Neural cell (in vitro differentiated cells): ENCODE measurements around the gene SMLR1. TPM values are rescaled to one million over a fixed set of nuclear protein-coding genes. Genes with fewer than 3 reads are reported as not detected.

ENCODE experiments used
- H2AFZ ChIP-seq: fragments of 200-600, 300-800 bp; sonication (generic), shearing (Covaris generic); 2 replicates; pipeline ENCODE4 v1.6.0; 2014; ENCODE audit warnings: low read depth, mild to moderate bottlenecking, antibody characterized with exemption, low read length, moderate library complexity
- H3F3A ChIP-seq: fragments of 200-600 bp; shearing (Covaris generic); 2 replicates; pipeline ENCODE4 v1.6.1; 2016; ENCODE audit warnings: mild to moderate bottlenecking, moderate library complexity, mixed read lengths, antibody characterized with exemption, low read length; ENCODE audit not compliant: insufficient read depth, poor library complexity, severe bottlenecking
- H3K27ac ChIP-seq: fragments of 200-600, 300-800 bp; sonication (generic), shearing (Covaris generic); 2 replicates; pipeline ENCODE4 v1.5.1; 2014; ENCODE audit warnings: mild to moderate bottlenecking, low read length, moderate library complexity
- H3K27me3 ChIP-seq: fragments of 300-800, 200-600 bp; sonication (generic), shearing (Covaris generic); 2 replicates; pipeline ENCODE4 v1.6.0; 2014; ENCODE audit warnings: mild to moderate bottlenecking, low read depth, low read length, moderate library complexity; ENCODE audit not compliant: insufficient read depth
- H3K36me3 ChIP-seq: fragments of 300-800, 200-600 bp; sonication (generic), shearing (Covaris generic); 2 replicates; pipeline ENCODE4 v1.5.1; 2014; ENCODE audit warnings: mild to moderate bottlenecking, antibody characterized with exemption, low read length, moderate library complexity; ENCODE audit not compliant: insufficient read depth
- H3K4me2 ChIP-seq: fragments of 300-800, 200-600 bp; sonication (generic), shearing (Covaris generic); 2 replicates; pipeline ENCODE4 v1.6.0; 2014; ENCODE audit warnings: mild to moderate bottlenecking, low read length
- H3K4me3 ChIP-seq: fragments of 300-800, 200-600 bp; sonication (generic), shearing (Covaris generic); 2 replicates; pipeline ENCODE4 v1.5.1; 2014; ENCODE audit warnings: mild to moderate bottlenecking, low read length, moderate library complexity
- H3K79me2 ChIP-seq: fragments of 200-600 bp; shearing (Covaris generic); replicated peaks from 2 replicates; pipeline ENCODE4 v1.6.0; 2014; ENCODE audit warnings: mild to moderate bottlenecking, low read length, moderate library complexity; ENCODE audit not compliant: insufficient read depth
- H3K9ac ChIP-seq: fragments of 300-800, 200-600 bp; sonication (generic), shearing (Covaris generic); 2 replicates; pipeline ENCODE4 v1.6.1; 2016; ENCODE audit warnings: mild to moderate bottlenecking, low read length, mixed read lengths
- H3K9me2 ChIP-seq: fragments of 200-600 bp; shearing (Covaris generic); 2 replicates; pipeline ENCODE4 v1.6.1; 2016; ENCODE audit warnings: mild to moderate bottlenecking, low read length, mixed read lengths; ENCODE audit not compliant: insufficient read depth
- H3K9me3 ChIP-seq: fragments of 200-600, 300-800 bp; sonication (generic), shearing (Covaris generic); 2 replicates; pipeline ENCODE4 v1.6.1; 2016; ENCODE audit warnings: mild to moderate bottlenecking, mixed run types, low read length, moderate library complexity, mixed read lengths
- H4K20me1 ChIP-seq: fragments of 200-600 bp; shearing (Covaris generic); 2 replicates; pipeline ENCODE4 v1.6.1; 2016; ENCODE audit warnings: mild to moderate bottlenecking, mixed run types; ENCODE audit not compliant: insufficient read depth
- CTCF ChIP-seq: fragments of 450-650 bp; IDR thresholded peaks from 2 replicates; pipeline ENCODE4 v1.5.1; 2014; ENCODE audit warnings: antibody characterized with exemption, mild to moderate bottlenecking, moderate library complexity; ENCODE audit not compliant: poor library complexity, severe bottlenecking
- EP300 ChIP-seq: fragments of 450-650 bp; conservative IDR thresholded peaks from 2 replicates; pipeline ENCODE4 v1.6.1; 2014; ENCODE audit warnings: antibody characterized with exemption, mild to moderate bottlenecking, moderate library complexity; ENCODE audit not compliant: poor library complexity, severe bottlenecking
- EZH2 ChIP-seq: fragments of 200-600, 300-800 bp; shearing (Covaris generic), sonication (generic); IDR thresholded peaks from 2 replicates; pipeline ENCODE4 v1.6.1; 2014; ENCODE audit warnings: antibody characterized with exemption, low read length, borderline replicate concordance, mild to moderate bottlenecking; ENCODE audit not compliant: insufficient read depth, poor library complexity, severe bottlenecking
- MXI1 ChIP-seq: fragments of 450-650 bp; conservative IDR thresholded peaks from 2 replicates; pipeline ENCODE4 v1.6.1; 2014; ENCODE audit warnings: antibody characterized with exemption, mild to moderate bottlenecking; ENCODE audit not compliant: poor library complexity, severe bottlenecking
- POLR2AphosphoS5 ChIP-seq: IDR thresholded peaks from 2 replicates; pipeline ENCODE4 v1.6.1; 2012
- RAD21 ChIP-seq: fragments of 450-650 bp; conservative IDR thresholded peaks from 2 replicates; pipeline ENCODE4 v1.6.1; 2014; ENCODE audit warnings: antibody characterized with exemption, mild to moderate bottlenecking, moderate library complexity
- REST ChIP-seq: IDR thresholded peaks from 2 replicates; pipeline ENCODE4 v1.6.1; 2012; ENCODE audit warnings: borderline replicate concordance
- SMC3 ChIP-seq: fragments of 450-650 bp; conservative IDR thresholded peaks from 2 replicates; pipeline ENCODE4 v1.6.1; 2014; ENCODE audit warnings: antibody characterized with exemption, mild to moderate bottlenecking, moderate library complexity; ENCODE audit not compliant: poor library complexity
- TAF1 ChIP-seq: IDR thresholded peaks from 2 replicates; pipeline ENCODE4 v1.6.1; 2012; ENCODE audit warnings: low read depth
- polyA plus RNA-seq: library from polyadenylated mRNA; depleted of rRNA; stranded (reverse); fragments of >200 nt; gene quantifications from 2 replicates; pipeline ENCODE4 v1.2.3, GENCODE V29; 2014

Gene SMLR1
- polyA plus RNA-seq, 1 donor from 2014 or later, result not detected

- H3K79me2 ChIP-seq, result no peaks in the 10 kb centered on the region
- H3K4me3 ChIP-seq, result no peak overlapping the region
- H3F3A ChIP-seq, result no peaks in the 10 kb centered on the region
- H3K27ac ChIP-seq, result no peak overlapping the region
- no peaks in the 10 kb centered on the region for H4K20me1 ChIP-seq
- H3K9ac ChIP-seq, result no peak overlapping the region
- H3K9me2 ChIP-seq, result no peaks in the 10 kb centered on the region
- H3K36me3 ChIP-seq, result no peaks in the 10 kb centered on the region
- TF ChIP-seq EP300, result no peak
- no peak for TF ChIP-seq RAD21
- TF ChIP-seq MXI1, result no peak
- no peak for TF ChIP-seq CTCF
- no peak for TF ChIP-seq REST
- no peak for TF ChIP-seq EZH2
- no peak for TF ChIP-seq TAF1
- no peak for TF ChIP-seq POLR2AphosphoS5
- no peak for TF ChIP-seq SMC3
- no peak overlapping the region for H2AFZ ChIP-seq
- no peaks in the 10 kb centered on the region for H3K27me3 ChIP-seq
- H3K9me3 ChIP-seq, result no peaks in the 10 kb centered on the region
- H3K4me2 ChIP-seq, result no peak overlapping the region
Measured at GRCh38 chr6:130858498-130859160, 31.4 kb downstream of the SMLR1 start.

GRCh38 chr6:130859161-130859867 is 32.1 kb downstream of the SMLR1 start:
- no peak overlapping the region for H3K4me2 ChIP-seq
- H3K4me3 ChIP-seq, result no peak overlapping the region
- TF ChIP-seq EP300 (no peak), REST (no peak), TAF1 (no peak), CTCF (no peak), POLR2AphosphoS5 (no peak), SMC3 (no peak), RAD21 (no peak), MXI1 (no peak), EZH2 (no peak)
- H4K20me1 ChIP-seq, result no peaks in the 10 kb centered on the region
- H3K9me2 ChIP-seq, result no peaks in the 10 kb centered on the region
- no peaks in the 10 kb centered on the region for H3F3A ChIP-seq
- H3K79me2 ChIP-seq, result no peaks in the 10 kb centered on the region
- no peak overlapping the region for H2AFZ ChIP-seq
- no peaks in the 10 kb centered on the region for H3K27me3 ChIP-seq
- H3K27ac ChIP-seq, result no peak overlapping the region
- H3K9me3 ChIP-seq, result no peaks in the 10 kb centered on the region
- H3K36me3 ChIP-seq, result no peaks in the 10 kb centered on the region
- H3K9ac ChIP-seq, result no peak overlapping the region
